GM19463 (cell line): ENCODE data around the gene PDHB.

Source experiments
- ATAC-seq: cut with Tn5 transposase; IDR thresholded peaks from one replicate; pipeline ENCODE4 v1.9.1; 2021; ENCODE audit warnings: mild to moderate bottlenecking, moderate library complexity; ENCODE audit not compliant: unreplicated experiment

Gene PDHB

GRCh38 chr3:58404396-58404795 lies 29.2 kb downstream of the PDHB start:
- ATAC-seq = no peak

GRCh38 chr3:58403513-58404109 lies 30.0 kb downstream of the PDHB start:
- no peak for ATAC-seq

- ATAC-seq = no peak
Observed at GRCh38 chr3:58398669-58399333, 34.8 kb downstream of the PDHB start.

GRCh38 chr3:58394339-58394738 lies 39.3 kb downstream of the PDHB start:
- ATAC-seq = no peak

- no peak for ATAC-seq
Observed at GRCh38 chr3:58392181-58392580, 41.5 kb downstream of the PDHB start.

GRCh38 chr3:58391156-58391865 lies 42.3 kb downstream of the PDHB start:
- ATAC-seq = no peak

- no peak for ATAC-seq
Observed at GRCh38 chr3:58388550-58389091, 45.0 kb downstream of the PDHB start.

- no peak for ATAC-seq
Observed at GRCh38 chr3:58387650-58388546, 45.7 kb downstream of the PDHB start.

- ATAC-seq = no peak
Observed at GRCh38 chr3:58386626-58387365, 46.8 kb downstream of the PDHB start.

- ATAC-seq = no peak
Observed at GRCh38 chr3:58384381-58385090, 49.1 kb downstream of the PDHB start.

GRCh38 chr3:58383904-58384303 lies 49.7 kb downstream of the PDHB start:
- ATAC-seq = no peak

GRCh38 chr3:58383476-58383875 lies 50.2 kb downstream of the PDHB start:
- ATAC-seq = no peak

- no peak for ATAC-seq
Observed at GRCh38 chr3:58379351-58380073, 54.1 kb downstream of the PDHB start.

GRCh38 chr3:58377750-58378149 lies 55.9 kb downstream of the PDHB start:
- ATAC-seq = no peak
